Measurements from ENCODE around the gene COPS3.

GRCh38 chr17:17320188-17320910, 39.3 kb upstream of the COPS3 start:
- TF ChIP-seq CTCF (IDR thresholded peaks at IDR 0.05): no peak
- TF ChIP-seq POLR2A (IDR thresholded peaks at IDR 0.05): no peak
- TF ChIP-seq POLR2AphosphoS5 (IDR thresholded peaks at IDR 0.05): no peak
- no peak for TF ChIP-seq EP300 (IDR thresholded peaks at IDR 0.05)

Data from upper lobe of left lung (tissue), 4 donors.